K562 (cell line): ENCODE data around the gene SGMS1. TPM values are rescaled to one million over a fixed set of nuclear protein-coding genes. Genes with fewer than 3 reads are reported as not detected.

Experiments used
- C11orf30 ChIP-seq: fragments of 450-650 bp; IDR thresholded peaks from 2 replicates; pipeline ENCODE4 v1.6.1; 2016; ENCODE audit warnings: low read depth, mild to moderate bottlenecking
- CBFA2T3 ChIP-seq: fragments of 450-650 bp; IDR thresholded peaks from 2 replicates; pipeline ENCODE4 v1.6.1; 2017
- CBX2 ChIP-seq: fragments of 200-600 bp; sonication (generic); IDR thresholded peaks from one replicate; pipeline ENCODE4 v1.6.1; 2012; ENCODE audit warnings: mild to moderate bottlenecking, low read length, inconsistent platforms; ENCODE audit not compliant: insufficient read depth, poor library complexity, severe bottlenecking
- CC2D1A ChIP-seq: fragments of 450-650 bp; IDR thresholded peaks from 2 replicates; pipeline ENCODE4 v1.6.1; 2017; ENCODE audit warnings: mild to moderate bottlenecking
- CTCFL ChIP-seq: IDR thresholded peaks from 2 replicates; pipeline ENCODE4 v1.6.1; 2011; ENCODE audit warnings: borderline replicate concordance, low read depth, mild to moderate bottlenecking, moderate library complexity, low read length; ENCODE audit not compliant: insufficient read depth, poor library complexity, severe bottlenecking
- HSF4 ChIP-seq: fragments of 250-450 bp; sonication (Bioruptor Pico); IDR thresholded peaks from 2 replicates; pipeline ENCODE4 v2.1.2; 2022; ENCODE audit warnings: mild to moderate bottlenecking, moderate library complexity, borderline replicate concordance
- JUND ChIP-seq, 2 experiments: IDR thresholded peaks; 2 replicates in 1 of 2; 3 replicates in 1 of 2; pipeline ENCODE4 v1.6.1; 2011; ENCODE audit warnings: borderline replicate concordance in 2 of 2, low read depth in 2 of 2, low read length in 2 of 2, improper control_type of control experiment in 1 of 2, missing biosample characterization in 1 of 2, missing genetic modification characterization in 1 of 2, missing genetic modification reagents in 1 of 2
- KLF6 ChIP-seq: fragments of 250-450 bp; sonication (Bioruptor Pico); IDR thresholded peaks from 2 replicates; pipeline ENCODE4 v1.4.0; 2020; ENCODE audit warnings: mild to moderate bottlenecking, moderate library complexity, borderline replicate concordance
- MEIS2 ChIP-seq: fragments of 450-650 bp; IDR thresholded peaks from 2 replicates; pipeline ENCODE4 v1.6.1; 2014; ENCODE audit warnings: mild to moderate bottlenecking; ENCODE audit not compliant: partially characterized antibody
- NCOA2 ChIP-seq, 2 experiments: fragments of 450-650 bp; IDR thresholded peaks; 2 replicates each; pipeline ENCODE4 v1.6.1; 2018; ENCODE audit warnings: mild to moderate bottlenecking in 2 of 2, moderate library complexity in 1 of 2; ENCODE audit not compliant: partially characterized antibody in 2 of 2
- NEUROD1 ChIP-seq: fragments of 150-350 bp; IDR thresholded peaks from 2 replicates; pipeline ENCODE4 v1.6.1; 2014; ENCODE audit warnings: borderline replicate concordance, low read length, low read depth; ENCODE audit not compliant: partially characterized antibody
- POLR2B ChIP-seq: fragments of 450-650 bp; IDR thresholded peaks from 2 replicates; pipeline ENCODE4 v1.6.1; 2018; ENCODE audit warnings: low read depth; ENCODE audit not compliant: partially characterized antibody
- PRPF4 ChIP-seq: fragments of 200-400 bp; formaldehyde crosslinking; IDR thresholded peaks from one replicate; pipeline ENCODE4 v1.6.1; 2017; ENCODE audit warnings: low read length, low read depth, mild to moderate bottlenecking; ENCODE audit not compliant: insufficient read depth, poor library complexity, severe bottlenecking
- RFX1 ChIP-seq: fragments of 450-650 bp; IDR thresholded peaks from 2 replicates; pipeline ENCODE4 v1.6.1; 2016; ENCODE audit warnings: mild to moderate bottlenecking, moderate library complexity
- SP1 ChIP-seq: sonication (generic); formaldehyde crosslinking; IDR thresholded peaks from 2 replicates; pipeline ENCODE4 v1.8.1; 2022; ENCODE audit warnings: mild to moderate bottlenecking, missing genetic modification reagents
- SREBF2 ChIP-seq: sonication (generic); formaldehyde crosslinking; IDR thresholded peaks from 2 replicates; pipeline ENCODE4 v1.4.0; 2020; ENCODE audit warnings: mild to moderate bottlenecking, missing genetic modification reagents
- THAP12 ChIP-seq: fragments of 250-450 bp; sonication (Bioruptor Pico); IDR thresholded peaks from 2 replicates; pipeline ENCODE4 v1.9.0; 2021; ENCODE audit warnings: mild to moderate bottlenecking, inconsistent platforms
- THRA ChIP-seq: fragments of 450-650 bp; IDR thresholded peaks from 2 replicates; pipeline ENCODE4 v1.6.1; 2017; ENCODE audit warnings: mild to moderate bottlenecking, moderate library complexity
- USF2 ChIP-seq: sonication (generic); formaldehyde crosslinking; IDR thresholded peaks from 2 replicates; pipeline ENCODE4 v1.5.0; 2020; ENCODE audit warnings: missing genetic modification reagents
- ZNF584 ChIP-seq: fragments of 200-800 bp; sonication (Bioruptor generic); IDR thresholded peaks from 2 replicates; pipeline ENCODE4 v1.6.1; 2016; ENCODE audit warnings: low read depth, mild to moderate bottlenecking, missing genetic modification characterization, missing compliant biosample characterization
- polyA plus RNA-seq, 8 experiments: library from polyadenylated mRNA; depleted of rRNA in 4 of 8; stranded (reverse) in 5 of 8; unstranded in 3 of 8; fragments of >200 nt; fragmentation: Nextera tagmentation in 2 of 8; fragmentation: Illumina TruSeq in 1 of 8; extraction: Ambion mirVana in 2 of 8; extraction: Trizol in 1 of 8; gene quantifications; 2 replicates each; pipeline versions ENCODE4 v1.2.1 to v1.2.3, GENCODE V29; 2011 to 2014; ENCODE audit warnings: inconsistent platforms in 1 of 8, missing spikeins in 1 of 8
- total RNA-seq, 7 experiments: library from RNA; depleted of rRNA in 6 of 7; stranded (reverse); fragments of >200 nt in 6 of 7; fragmentation: Illumina TruSeq in 2 of 7; extraction: Trizol in 2 of 7; gene quantifications; 2 replicates each; pipeline versions ENCODE4 v1.2.1 to v1.2.3, GENCODE V29; 2011 to 2021; ENCODE audit warnings: low replicate concordance in 1 of 7

SGMS1 gene
- total and polyA plus RNA-seq, 9 of the 15 experiments (the other 6 are each of a cell fraction or from before 2014, with no cell fraction given), result 22.6 to 232 (median 82.2) TPM

- no peak for TF ChIP-seq CTCFL
- TF ChIP-seq THAP12 (CRISPR knock-in tag), result no peak
- TF ChIP-seq RFX1, result no peak; the same call in 1 of the 2 replicates
- no peak for TF ChIP-seq THRA
- TF ChIP-seq CBFA2T3, result peak; percentile 47; the same call in 1 of the 2 replicates
- TF ChIP-seq SP1, result peak; percentile 48
- TF ChIP-seq JUND (IDR thresholded peaks at IDR 0.05; ENCODE audit: borderline replicate concordance, low read depth, low read length), result peak; percentile 87
- peak; percentile 65; the same call in 2 of the 3 replicates for TF ChIP-seq JUND (tag; IDR thresholded peaks at IDR 0.05; ENCODE audit: borderline replicate concordance, low read depth, low read length)
- no peak for TF ChIP-seq POLR2B
- TF ChIP-seq USF2 (CRISPR knock-in tag), result no peak
- no peak for TF ChIP-seq ZNF584
- peak; percentile 74 for TF ChIP-seq CC2D1A
- TF ChIP-seq KLF6, result no peak
- peak; percentile 39 for TF ChIP-seq MEIS2
- TF ChIP-seq NCOA2 (IDR thresholded peaks at IDR 0.05; ENCODE audit: partially characterized antibody in 2 of 2), result no peak
- TF ChIP-seq PRPF4, result no peak
- peak; percentile 52 for TF ChIP-seq NEUROD1
- 0 out of 2 replicates have a peak, but pooled peaks have one; percentile 88 for TF ChIP-seq SREBF2 (CRISPR knock-in tag)
- no peak for TF ChIP-seq CBX2
- TF ChIP-seq HSF4 (CRISPR knock-in tag), result peak; percentile 68; the same call in 1 of the 2 replicates
- TF ChIP-seq C11orf30, result peak; percentile 82
These were observed 1.6 kb downstream of the SGMS1 start (continued) for GRCh38 chr10:50621968-50622705.
